Ishikawa (cell line): ENCODE results near the gene TBC1D22A.

Source experiments
- CEBPB ChIP-seq: IDR thresholded peaks from 2 replicates; pipeline ENCODE4 v1.6.1; 2012
- CREB1 ChIP-seq: IDR thresholded peaks from 2 replicates; pipeline ENCODE4 v1.6.1; 2012; ENCODE audit warnings: low read depth
- EGR1 ChIP-seq: IDR thresholded peaks from 2 replicates; pipeline ENCODE4 v1.6.1; 2012
- EP300 ChIP-seq: IDR thresholded peaks from 2 replicates; pipeline ENCODE4 v1.6.1; 2012; ENCODE audit warnings: borderline replicate concordance
- FOXM1 ChIP-seq: IDR thresholded peaks from 2 replicates; pipeline ENCODE4 v1.6.1; 2012; ENCODE audit warnings: low read depth, borderline replicate concordance
- NFIC ChIP-seq: IDR thresholded peaks from 2 replicates; pipeline ENCODE4 v1.6.1; 2012
- RAD21 ChIP-seq: IDR thresholded peaks from 2 replicates; pipeline ENCODE4 v1.6.1; 2012; ENCODE audit warnings: low read depth
- TAF1 ChIP-seq: IDR thresholded peaks from 2 replicates; pipeline ENCODE4 v1.6.1; 2012; ENCODE audit warnings: low read depth, mild to moderate bottlenecking
- TCF12 ChIP-seq: IDR thresholded peaks from 2 replicates; pipeline ENCODE4 v1.6.1; 2012; ENCODE audit warnings: low read depth
- TEAD4 ChIP-seq: IDR thresholded peaks from 2 replicates; pipeline ENCODE4 v1.6.1; 2012
- YY1 ChIP-seq: IDR thresholded peaks from 2 replicates; pipeline ENCODE4 v1.6.1; 2012; ENCODE audit warnings: low read depth
- ZBTB7A ChIP-seq: IDR thresholded peaks from 2 replicates; pipeline ENCODE4 v1.6.1; 2012; ENCODE audit warnings: low read depth
- TF ChIP-seq, protein P1 (sequence below): IDR thresholded peaks from 2 replicates; pipeline ENCODE4 v1.6.1; 2012; ENCODE audit warnings: low read depth, mild to moderate bottlenecking
- TF ChIP-seq, protein P2 (sequence below): IDR thresholded peaks from 2 replicates; pipeline ENCODE4 v1.6.1; 2012
- TF ChIP-seq, protein P3 (sequence below): IDR thresholded peaks from 2 replicates; pipeline ENCODE4 v1.6.1; 2012

Gene TBC1D22A

DNA sequence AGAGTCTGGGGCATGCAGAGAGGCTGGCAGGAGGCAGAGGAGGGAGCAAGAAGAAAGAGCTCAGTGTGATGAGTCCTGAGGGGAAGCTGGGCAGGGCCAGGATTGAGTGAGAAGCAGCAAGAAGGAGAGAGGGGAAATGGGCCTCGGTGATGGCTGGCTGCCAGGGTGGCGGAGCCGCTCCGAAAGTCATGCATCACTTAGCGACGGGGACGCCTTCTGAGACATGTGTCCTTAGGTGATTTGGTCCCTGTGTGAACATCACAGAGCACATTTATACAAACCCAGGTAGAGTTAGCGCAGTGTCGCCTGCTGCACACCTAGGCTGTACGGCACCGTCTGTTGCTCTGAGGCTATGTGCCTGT, 15.1 kb downstream of the TBC1D22A start:
- TF ChIP-seq NFIC (peak; percentile 57), CREB1 (no peak)

DNA sequence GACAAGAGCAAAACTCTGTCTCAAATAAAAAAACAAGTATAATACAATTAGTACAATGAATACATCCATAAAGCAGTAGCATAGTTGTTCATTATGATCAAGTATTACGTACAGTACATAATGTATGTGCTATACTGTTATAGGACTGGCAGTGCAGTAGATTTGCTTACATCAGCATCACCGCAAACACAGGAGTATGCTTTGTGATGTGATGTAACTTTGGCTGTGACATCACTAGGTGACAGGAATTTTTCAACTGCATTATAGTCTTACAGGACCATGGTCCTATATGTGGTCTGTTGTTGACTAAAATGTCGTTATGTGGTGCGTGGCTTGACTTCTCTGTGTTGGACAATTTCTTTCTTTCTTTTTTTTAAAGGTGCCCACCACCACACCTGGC, 16.6 kb downstream of the TBC1D22A start:
- TF ChIP-seq RAD21 (no peak), EGR1 (no peak), CREB1 (no peak), NFIC (no peak), TEAD4 (no peak), YY1 (no peak), CEBPB (no peak), TCF12 (no peak), EP300 (no peak), TAF1 (no peak)
- TF ChIP-seq, protein P1, sequence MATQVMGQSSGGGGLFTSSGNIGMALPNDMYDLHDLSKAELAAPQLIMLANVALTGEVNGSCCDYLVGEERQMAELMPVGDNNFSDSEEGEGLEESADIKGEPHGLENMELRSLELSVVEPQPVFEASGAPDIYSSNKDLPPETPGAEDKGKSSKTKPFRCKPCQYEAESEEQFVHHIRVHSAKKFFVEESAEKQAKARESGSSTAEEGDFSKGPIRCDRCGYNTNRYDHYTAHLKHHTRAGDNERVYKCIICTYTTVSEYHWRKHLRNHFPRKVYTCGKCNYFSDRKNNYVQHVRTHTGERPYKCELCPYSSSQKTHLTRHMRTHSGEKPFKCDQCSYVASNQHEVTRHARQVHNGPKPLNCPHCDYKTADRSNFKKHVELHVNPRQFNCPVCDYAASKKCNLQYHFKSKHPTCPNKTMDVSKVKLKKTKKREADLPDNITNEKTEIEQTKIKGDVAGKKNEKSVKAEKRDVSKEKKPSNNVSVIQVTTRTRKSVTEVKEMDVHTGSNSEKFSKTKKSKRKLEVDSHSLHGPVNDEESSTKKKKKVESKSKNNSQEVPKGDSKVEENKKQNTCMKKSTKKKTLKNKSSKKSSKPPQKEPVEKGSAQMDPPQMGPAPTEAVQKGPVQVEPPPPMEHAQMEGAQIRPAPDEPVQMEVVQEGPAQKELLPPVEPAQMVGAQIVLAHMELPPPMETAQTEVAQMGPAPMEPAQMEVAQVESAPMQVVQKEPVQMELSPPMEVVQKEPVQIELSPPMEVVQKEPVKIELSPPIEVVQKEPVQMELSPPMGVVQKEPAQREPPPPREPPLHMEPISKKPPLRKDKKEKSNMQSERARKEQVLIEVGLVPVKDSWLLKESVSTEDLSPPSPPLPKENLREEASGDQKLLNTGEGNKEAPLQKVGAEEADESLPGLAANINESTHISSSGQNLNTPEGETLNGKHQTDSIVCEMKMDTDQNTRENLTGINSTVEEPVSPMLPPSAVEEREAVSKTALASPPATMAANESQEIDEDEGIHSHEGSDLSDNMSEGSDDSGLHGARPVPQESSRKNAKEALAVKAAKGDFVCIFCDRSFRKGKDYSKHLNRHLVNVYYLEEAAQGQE: no peak
- TF ChIP-seq, protein P2, sequence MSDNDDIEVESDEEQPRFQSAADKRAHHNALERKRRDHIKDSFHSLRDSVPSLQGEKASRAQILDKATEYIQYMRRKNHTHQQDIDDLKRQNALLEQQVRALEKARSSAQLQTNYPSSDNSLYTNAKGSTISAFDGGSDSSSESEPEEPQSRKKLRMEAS: no peak

GRCh38 chr22:46779651-46780050, 17.2 kb downstream of the TBC1D22A start:
- TF ChIP-seq CREB1: no peak
- no peak for TF ChIP-seq ZBTB7A
- TF ChIP-seq, protein P2: no peak
- TF ChIP-seq, protein P3, sequence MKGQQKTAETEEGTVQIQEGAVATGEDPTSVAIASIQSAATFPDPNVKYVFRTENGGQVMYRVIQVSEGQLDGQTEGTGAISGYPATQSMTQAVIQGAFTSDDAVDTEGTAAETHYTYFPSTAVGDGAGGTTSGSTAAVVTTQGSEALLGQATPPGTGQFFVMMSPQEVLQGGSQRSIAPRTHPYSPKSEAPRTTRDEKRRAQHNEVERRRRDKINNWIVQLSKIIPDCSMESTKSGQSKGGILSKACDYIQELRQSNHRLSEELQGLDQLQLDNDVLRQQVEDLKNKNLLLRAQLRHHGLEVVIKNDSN: no peak
- TF ChIP-seq NFIC: no peak
- TF ChIP-seq FOXM1: no peak

- no peak for TF ChIP-seq ZBTB7A
- TF ChIP-seq EGR1: no peak
- TF ChIP-seq, protein P3: no peak
- TF ChIP-seq RAD21: no peak
- TF ChIP-seq NFIC: no peak
- TF ChIP-seq EP300: no peak
- TF ChIP-seq CEBPB: no peak
- TF ChIP-seq TAF1: no peak
- no peak for TF ChIP-seq FOXM1
- TF ChIP-seq, protein P2: no peak
- TF ChIP-seq TEAD4: no peak
These were observed 18.0 kb downstream of the TBC1D22A start for GRCh38 chr22:46780453-46780852.

- TF ChIP-seq CEBPB: no peak
- no peak for TF ChIP-seq RAD21
- TF ChIP-seq, protein P3: no peak
- no peak for TF ChIP-seq TAF1
- no peak for TF ChIP-seq TEAD4
- no peak for TF ChIP-seq ZBTB7A
- TF ChIP-seq TCF12: no peak
- TF ChIP-seq FOXM1: no peak
- TF ChIP-seq EP300: no peak
- TF ChIP-seq CREB1: no peak
- no peak for TF ChIP-seq EGR1
- TF ChIP-seq YY1: no peak
- TF ChIP-seq, protein P2: no peak
- no peak for TF ChIP-seq NFIC
- TF ChIP-seq, protein P1: no peak
These were observed 18.8 kb downstream of the TBC1D22A start for GRCh38 chr22:46781291-46781690.

DNA sequence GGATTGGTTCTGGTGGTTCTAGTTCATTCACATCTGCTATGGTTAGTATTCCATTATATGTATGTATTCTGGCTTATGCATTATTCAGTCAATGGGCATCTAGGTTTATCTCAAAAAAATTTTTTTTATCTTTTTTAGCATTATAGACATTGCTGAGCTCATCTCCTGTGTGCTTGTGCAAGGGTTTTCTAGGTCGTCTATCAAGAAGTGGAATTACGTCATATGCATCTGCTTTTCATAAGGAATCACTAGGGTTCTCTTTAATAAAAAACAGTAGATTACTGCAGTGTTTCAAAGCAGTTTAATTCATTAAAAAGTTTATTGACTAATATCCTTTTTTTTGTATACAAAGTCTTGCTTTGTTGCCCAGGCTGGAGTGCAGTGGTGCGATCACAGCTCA, 21.3 kb downstream of the TBC1D22A start:
- TF ChIP-seq ZBTB7A (no peak), EGR1 (no peak), RAD21 (no peak)
